Duodenal mucosa (tissue), 2 donors: Measurements from ENCODE around the gene NRXN2.
A peak's percentile ranks its signal among the peaks of the same experiment; 100 is the strongest.
"Not testable (repeated sequence)": the region's sequence is repeated elsewhere in the genome, so short reads cannot be mapped to it uniquely, and the experiment has no call there.

Experiments
- H3K27ac ChIP-seq: one replicate; pipeline ENCODE4 v1.7.0; 2013; ENCODE audit warnings: low read depth, low read length
- H3K27me3 ChIP-seq, 2 donors: one replicate each; pipeline ENCODE4 v1.7.0; 2013; ENCODE audit warnings: low read length in 2 of 2, control low read depth in 1 of 2; ENCODE audit not compliant: insufficient read depth in 2 of 2, control insufficient read depth in 1 of 2
- H3K36me3 ChIP-seq, 2 donors: one replicate each; pipeline ENCODE4 v1.7.0; 2013; ENCODE audit warnings: low read length in 2 of 2, control low read depth in 1 of 2; ENCODE audit not compliant: insufficient read depth in 2 of 2, control insufficient read depth in 1 of 2
- H3K4me1 ChIP-seq, 2 donors: one replicate each; pipeline ENCODE4 v1.7.0; 2013; ENCODE audit warnings: low read length in 2 of 2, control low read depth in 1 of 2; ENCODE audit not compliant: insufficient read depth in 2 of 2, control insufficient read depth in 1 of 2
- H3K4me3 ChIP-seq, 2 donors: one replicate each; pipeline ENCODE4 v1.7.0; 2013; ENCODE audit warnings: low read length in 2 of 2, low read depth in 1 of 2
- H3K9ac ChIP-seq, 2 donors: one replicate each; pipeline ENCODE4 v1.7.0; 2013; ENCODE audit warnings: low read length in 2 of 2, low read depth in 1 of 2
- H3K9me3 ChIP-seq, 2 donors: one replicate each; pipeline ENCODE4 v1.7.0; 2013; ENCODE audit warnings: low read length in 2 of 2, control low read depth in 1 of 2; ENCODE audit not compliant: control insufficient read depth in 1 of 2

Gene NRXN2

GRCh38 chr11:64568041-64568571 lies 154.9 kb downstream of the NRXN2 start:
- H3K4me3 ChIP-seq = no peak overlapping the region
- H3K27ac ChIP-seq = no peak overlapping the region
- H3K4me1 ChIP-seq = no peaks in the 10 kb centered on the region
- H3K36me3 ChIP-seq = no peaks in the 10 kb centered on the region
- H3K9me3 ChIP-seq = no peaks in the 10 kb centered on the region
- H3K9ac ChIP-seq = no peak overlapping the region
- H3K27me3 ChIP-seq = peaks cover 0 to 5% of the 10 kb centered on the region in 2 donors

DNA sequence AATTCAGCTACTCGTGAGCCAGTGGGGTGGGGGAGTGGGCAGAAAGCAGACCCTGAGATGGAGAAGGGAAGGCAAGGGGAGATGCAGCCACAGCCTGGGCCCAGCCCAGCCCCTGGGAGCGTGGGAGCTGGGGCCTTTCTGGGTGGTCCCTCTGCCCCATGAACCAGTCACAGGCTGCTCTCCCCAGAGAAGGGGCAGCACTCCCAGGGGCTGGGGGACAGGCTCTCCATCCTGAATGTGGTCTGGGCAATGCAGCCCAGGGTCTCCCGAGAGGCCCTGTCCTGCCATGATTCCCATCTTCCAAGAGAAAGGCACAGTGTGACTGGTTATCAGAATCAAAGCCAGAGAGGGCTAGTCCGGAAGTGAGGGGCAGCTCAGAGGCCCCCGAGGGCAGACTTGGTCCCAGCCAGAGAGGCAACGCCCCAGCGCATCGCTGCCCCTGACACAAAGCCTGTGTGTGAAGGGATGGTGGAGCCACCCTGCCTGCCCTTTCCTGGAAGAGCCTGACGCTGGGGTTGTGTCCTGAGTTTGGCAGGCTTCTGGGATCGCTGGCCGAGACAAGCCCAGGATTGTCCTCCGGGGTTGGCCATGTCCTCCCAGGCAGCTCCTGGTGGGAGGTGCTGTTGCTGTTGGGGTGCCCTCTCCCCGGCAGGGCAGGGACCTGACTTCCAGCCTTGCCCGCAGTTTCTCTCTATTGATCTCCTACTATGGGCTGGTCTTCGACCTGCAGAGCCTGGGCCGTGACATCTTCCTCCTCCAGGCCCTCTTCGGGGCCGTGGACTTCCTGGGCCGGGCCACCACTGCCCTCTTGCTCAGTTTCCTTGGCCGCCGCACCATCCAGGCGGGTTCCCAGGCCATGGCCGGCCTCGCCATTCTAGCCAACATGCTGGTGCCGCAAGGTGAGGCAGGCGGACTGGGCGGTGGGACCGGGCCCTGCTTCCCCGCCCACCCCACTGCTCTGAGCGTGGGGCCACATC lies 155.8 kb downstream of the NRXN2 start:
- no peak overlapping the region for H3K27ac ChIP-seq
- no peaks in the 10 kb centered on the region for H3K9me3 ChIP-seq

DNA sequence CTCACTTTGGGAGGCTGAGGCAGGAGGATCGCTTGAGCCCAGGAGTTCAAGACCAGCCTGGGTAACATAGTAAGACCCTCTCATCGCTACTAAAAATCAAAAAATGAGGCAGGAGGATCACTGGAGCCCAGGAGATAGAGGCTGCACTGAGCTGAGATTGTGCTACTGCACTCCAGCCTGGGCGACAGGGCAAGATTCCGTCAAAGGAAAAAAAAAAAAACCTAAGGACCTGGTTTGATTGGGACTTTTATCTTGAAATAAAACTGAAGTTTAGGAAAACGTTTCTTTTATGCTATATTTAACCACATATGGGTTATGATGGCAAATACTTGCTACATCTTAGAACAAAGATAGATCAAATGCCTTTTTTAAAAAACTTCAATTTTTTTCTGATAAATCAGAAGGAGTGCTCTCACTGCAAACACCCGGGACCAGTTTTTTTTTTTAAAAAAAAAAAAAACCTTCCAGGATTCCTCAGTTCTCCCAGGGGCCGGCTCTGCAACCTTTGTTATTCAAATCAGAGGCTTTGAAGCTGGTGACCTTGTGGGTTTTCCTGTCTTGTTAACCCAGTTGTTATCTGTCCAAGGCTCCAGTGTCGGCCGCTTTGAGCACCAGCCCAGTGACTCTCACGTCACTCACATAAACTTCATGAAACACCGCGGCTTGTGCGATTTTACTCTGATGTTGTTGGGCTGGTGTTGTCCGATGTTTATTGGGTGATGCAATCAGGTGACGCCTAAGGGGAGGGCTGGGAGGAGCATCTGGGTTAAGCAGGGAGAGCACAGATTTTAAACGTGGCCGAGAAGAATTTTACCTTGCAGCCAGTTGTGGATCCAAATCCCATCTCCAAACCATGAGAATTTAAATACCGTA lies 156.7 kb downstream of the NRXN2 start:
- no peaks in the 10 kb centered on the region for H3K36me3 ChIP-seq
- no peak overlapping the region for H3K27ac ChIP-seq
- H3K4me1 ChIP-seq = no peaks in the 10 kb centered on the region
- H3K27me3 ChIP-seq = no peaks in the 10 kb centered on the region
- no peaks in the 10 kb centered on the region for H3K9me3 ChIP-seq
- peak overlapping the region in 1 of 2 donors; percentile 15 for H3K4me3 ChIP-seq
- H3K9ac ChIP-seq = no peak overlapping the region

More for the DNA sequence above, 155.8 kb downstream of the NRXN2 start:
- H3K27me3 ChIP-seq = no peaks in the 10 kb centered on the region
- no peak overlapping the region for H3K4me3 ChIP-seq
- H3K9ac ChIP-seq = no peak overlapping the region
- H3K4me1 ChIP-seq = no peaks in the 10 kb centered on the region
- H3K36me3 ChIP-seq = no peaks in the 10 kb centered on the region

DNA sequence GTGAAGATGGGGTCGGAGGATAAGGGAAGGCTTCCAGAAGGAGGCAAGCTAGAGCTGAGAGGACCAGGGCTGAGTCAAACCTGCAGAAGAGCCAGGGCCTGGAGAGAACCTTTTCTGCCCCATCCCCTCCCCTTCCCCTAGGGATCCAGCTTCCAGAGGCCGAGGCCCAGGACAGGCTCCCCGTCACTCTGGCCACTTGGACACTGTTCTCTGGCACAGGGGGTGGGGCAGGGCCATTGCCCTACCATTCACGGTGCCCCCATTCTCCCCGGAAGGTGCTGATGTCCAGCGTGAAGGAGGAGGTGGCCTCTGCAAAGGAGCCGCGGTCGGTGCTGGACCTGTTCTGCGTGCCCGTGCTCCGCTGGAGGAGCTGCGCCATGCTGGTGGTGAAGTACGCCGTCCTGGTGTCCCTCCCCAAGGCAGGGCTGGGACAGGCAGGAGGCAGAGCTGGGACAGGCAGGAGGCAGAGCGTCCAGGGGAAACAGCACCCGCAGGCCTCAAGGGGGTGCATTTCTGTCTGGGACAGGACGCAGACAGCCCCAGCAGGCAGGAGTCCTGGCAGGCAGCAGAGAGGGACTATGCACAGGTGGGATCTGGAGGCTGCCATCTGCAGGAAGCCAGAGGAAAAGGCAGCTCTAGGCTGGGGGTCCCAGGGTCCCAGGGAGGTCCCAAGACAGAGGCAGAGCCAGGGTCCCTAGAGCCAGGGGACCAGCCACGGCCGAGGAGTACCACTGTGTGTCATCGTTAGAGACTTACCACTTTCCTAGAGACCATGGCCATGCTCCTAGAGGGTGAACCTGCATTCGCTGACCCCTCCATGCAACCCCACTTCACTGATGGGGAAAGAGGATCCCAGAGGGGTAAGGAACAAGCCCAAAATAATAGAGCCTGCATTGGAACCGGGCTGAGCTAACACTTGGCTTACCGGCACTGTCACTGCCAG lies 157.8 kb downstream of the NRXN2 start:
- no peak overlapping the region for H3K4me3 ChIP-seq
- H3K9ac ChIP-seq = no peak overlapping the region

DNA sequence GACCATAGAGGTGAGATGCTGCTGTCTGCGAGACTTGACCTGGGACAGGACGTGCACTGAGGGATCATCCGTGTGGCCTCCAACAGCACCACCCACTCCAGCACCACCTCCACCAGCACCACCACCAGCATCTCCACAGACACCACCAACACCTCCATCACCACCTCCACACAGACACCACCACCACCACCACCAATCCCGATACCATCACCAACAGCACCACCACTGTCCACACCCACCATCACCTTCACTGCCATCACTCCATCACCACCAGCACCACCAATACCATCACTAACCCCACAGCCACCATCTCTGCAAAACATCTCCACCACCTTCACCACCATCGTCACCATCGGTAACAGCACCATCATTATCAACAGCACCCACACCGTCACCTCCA lies 158.6 kb downstream of the NRXN2 start:
- Histone ChIP-seq H3K4me1 (no peaks in the 10 kb centered on the region), H3K27ac (no peak overlapping the region), H3K36me3 (no peaks in the 10 kb centered on the region), H3K4me3 (no peak overlapping the region), H3K9ac (no peak overlapping the region), H3K9me3 (no peaks in the 10 kb centered on the region), H3K27me3 (no peaks in the 10 kb centered on the region)

More for the DNA sequence above, 157.8 kb downstream of the NRXN2 start:
- no peak overlapping the region for H3K27ac ChIP-seq
- H3K27me3 ChIP-seq = no peaks in the 10 kb centered on the region
- no peaks in the 10 kb centered on the region for H3K9me3 ChIP-seq
- H3K36me3 ChIP-seq = no peaks in the 10 kb centered on the region
- no peaks in the 10 kb centered on the region for H3K4me1 ChIP-seq

- Histone ChIP-seq H3K27me3 (no peaks in the 10 kb centered on the region), H3K4me1 (no peaks in the 10 kb centered on the region), H3K4me3 (no peak overlapping the region), H3K27ac (no peak overlapping the region), H3K36me3 (no peaks in the 10 kb centered on the region), H3K9me3 (no peaks in the 10 kb centered on the region), H3K9ac (no peak overlapping the region)
These were observed 159.0 kb downstream of the NRXN2 start for GRCh38 chr11:64563966-64564365.

DNA sequence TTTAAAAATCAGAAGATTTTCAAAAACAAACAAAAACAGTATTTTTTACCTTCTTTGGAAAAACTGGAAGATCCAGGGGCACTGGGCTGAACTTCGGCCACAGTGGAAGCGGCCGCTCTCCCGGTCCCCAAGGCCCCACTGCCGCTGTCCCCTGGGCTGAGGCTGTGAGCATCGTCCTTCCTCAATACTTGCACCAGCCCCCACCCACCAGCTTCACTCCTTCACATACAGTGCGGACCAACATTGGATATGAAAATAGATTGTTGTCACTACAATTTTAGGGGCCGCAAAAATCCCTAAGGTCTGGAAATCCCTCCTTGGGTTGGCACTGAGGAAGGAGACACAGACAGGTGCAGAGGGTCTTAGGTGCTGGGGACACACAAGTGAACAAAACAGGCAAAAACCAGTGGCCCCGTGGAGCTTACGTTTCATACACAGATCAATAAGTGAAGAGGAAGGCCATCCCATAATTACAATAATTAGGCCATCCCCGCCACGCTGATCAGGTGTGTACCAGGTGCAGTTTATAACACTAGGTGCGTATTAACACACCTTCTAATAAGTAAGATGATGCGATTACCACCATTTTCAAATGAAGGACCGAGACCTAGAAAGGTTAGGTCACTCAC lies 160.2 kb downstream of the NRXN2 start:
- Histone ChIP-seq H3K9me3 (no peaks in the 10 kb centered on the region), H3K27ac (no peak overlapping the region), H3K9ac (no peak overlapping the region), H3K27me3 (no peaks in the 10 kb centered on the region), H3K4me3 (no peak overlapping the region), H3K4me1 (no peaks in the 10 kb centered on the region), H3K36me3 (no peaks in the 10 kb centered on the region)

DNA sequence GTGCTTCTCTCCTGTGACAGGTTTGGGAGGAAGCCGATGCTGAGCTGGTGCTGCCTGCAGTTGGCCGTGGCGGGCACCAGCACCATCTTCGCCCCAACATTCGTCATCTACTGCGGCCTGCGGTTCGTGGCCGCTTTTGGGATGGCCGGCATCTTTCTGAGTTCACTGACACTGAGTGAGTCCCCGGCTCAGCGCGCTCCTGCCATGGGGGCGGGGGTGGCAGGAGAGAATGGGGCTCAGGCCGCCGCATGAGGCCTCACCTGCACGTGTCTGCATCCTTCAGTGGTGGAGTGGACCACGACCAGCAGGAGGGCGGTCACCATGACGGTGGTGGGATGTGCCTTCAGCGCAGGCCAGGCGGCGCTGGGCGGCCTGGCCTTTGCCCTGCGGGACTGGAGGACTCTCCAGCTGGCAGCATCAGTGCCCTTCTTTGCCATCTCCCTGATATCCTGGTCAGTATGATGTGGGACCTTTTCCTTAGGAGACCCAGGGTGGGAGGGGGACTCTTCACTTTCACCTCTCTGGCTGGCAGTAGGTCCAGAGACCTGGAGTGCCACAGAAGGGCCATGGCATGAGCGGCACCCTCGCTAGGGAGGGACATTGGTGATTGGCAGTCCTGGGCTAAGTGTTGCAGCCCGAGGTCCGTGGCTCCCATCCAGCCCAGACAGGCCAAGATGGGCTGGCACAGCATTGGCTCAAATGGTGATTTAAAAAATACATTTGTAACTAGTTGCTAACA lies 160.8 kb downstream of the NRXN2 start:
- no peak overlapping the region for H3K4me3 ChIP-seq
- no peaks in the 10 kb centered on the region for H3K36me3 ChIP-seq
- no peaks in the 10 kb centered on the region for H3K27me3 ChIP-seq
- H3K4me1 ChIP-seq = no peaks in the 10 kb centered on the region
- H3K9ac ChIP-seq = no peak overlapping the region
- no peaks in the 10 kb centered on the region for H3K9me3 ChIP-seq
- H3K27ac ChIP-seq = no peak overlapping the region

DNA sequence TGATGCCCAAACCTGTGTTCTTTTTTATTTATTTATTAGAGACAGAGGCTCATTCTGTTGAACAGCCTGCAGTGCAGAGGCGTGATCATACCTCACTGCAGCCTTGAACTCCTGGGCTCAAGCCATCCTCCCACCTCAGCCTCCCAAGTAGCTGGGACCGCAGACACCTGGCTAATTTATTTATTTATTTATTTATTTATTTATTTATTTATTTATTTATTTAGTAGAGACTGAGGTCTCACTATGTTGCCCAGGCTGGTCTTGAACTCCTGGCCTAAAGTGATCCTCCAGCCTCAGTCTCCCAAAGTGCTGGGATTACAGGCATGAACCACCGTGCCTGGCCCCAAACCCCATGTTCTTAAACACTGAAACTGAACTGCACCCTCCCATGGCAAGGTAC lies 161.6 kb downstream of the NRXN2 start:
- H3K9me3 ChIP-seq, H3K4me3 ChIP-seq, H3K27ac ChIP-seq, H3K27me3 ChIP-seq, H3K4me1 ChIP-seq, H3K36me3 ChIP-seq, H3K9ac ChIP-seq: not testable (repeated sequence)
